RWPE1 (cell line): ENCODE results near the gene ADCY1.

Experiments
- CTCF ChIA-PET: fragments of 350-600 bp; sonication (Branson Sonifier 250); formaldehyde crosslinking; extraction: SDS; loops from one replicate; lab custom pipeline; 2021; lab: Yijun Ruan, JAX
- POLR2A ChIA-PET: fragments of 400-600 bp; formaldehyde crosslinking; extraction: SDS; loops from one replicate; lab custom pipeline; 2020; ENCODE audit warnings: antibody characterized with exemption; ENCODE audit not compliant: low non-redundant PET; lab: Yijun Ruan, JAX
- DNase-seq: peaks from one replicate; pipeline ENCODE4 v3.0.0; 2012; ENCODE audit warnings: low spot score
- H3K27ac ChIP-seq: fragments of 450-650 bp; 2 replicates; pipeline ENCODE4 v1.5.1; 2017
- TF ChIP-seq, protein P1 (sequence below): fragments of 450-650 bp; conservative IDR thresholded peaks from 2 replicates; pipeline ENCODE4 v1.5.1; 2017; ENCODE audit warnings: low read depth, mild to moderate bottlenecking

Gene ADCY1

DNA sequence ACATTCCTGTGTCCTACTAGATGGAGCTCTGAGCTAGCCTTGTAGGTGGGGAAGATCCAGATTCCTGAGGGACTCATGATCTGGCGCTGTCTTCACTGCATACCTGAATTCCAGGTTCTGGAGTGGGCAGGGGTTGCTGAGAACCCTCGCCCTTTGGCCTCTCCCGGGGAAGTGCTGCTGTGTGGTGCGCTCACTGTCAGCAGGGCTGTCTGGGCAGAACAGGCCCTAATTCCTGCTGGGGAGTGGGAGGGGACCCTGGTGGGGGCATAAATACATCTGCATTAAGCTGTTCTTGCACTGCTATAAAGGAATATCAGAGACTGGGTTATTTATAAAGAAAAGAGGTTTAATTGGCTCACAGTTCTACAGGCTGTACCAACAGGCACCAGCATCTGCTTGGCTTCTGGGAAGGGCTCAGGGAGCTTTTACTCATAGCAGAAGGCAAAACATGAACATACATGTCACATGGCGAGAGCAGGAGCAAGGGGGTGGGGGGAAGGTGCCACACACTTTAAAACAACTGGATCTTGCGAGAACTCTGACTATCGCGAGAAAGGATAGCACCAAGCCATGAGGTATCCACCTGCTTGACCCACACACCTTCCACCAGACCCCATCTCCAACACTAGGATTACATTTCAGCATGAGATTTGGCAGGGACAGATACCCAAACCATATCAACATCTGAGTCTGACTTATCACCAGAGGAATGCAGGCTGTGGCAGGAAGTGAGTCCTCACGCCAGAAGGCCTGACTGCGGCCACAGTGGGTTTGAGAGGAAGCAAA is 115.0 kb downstream of the ADCY1 start:
- CTCF ChIA-PET: interaction anchor here (0.6 kb wide), 1 partner anchor 700 kb away, joined by 4 read pairs; no protein-coding TSS in a partner anchor
- TF ChIP-seq, protein P1, sequence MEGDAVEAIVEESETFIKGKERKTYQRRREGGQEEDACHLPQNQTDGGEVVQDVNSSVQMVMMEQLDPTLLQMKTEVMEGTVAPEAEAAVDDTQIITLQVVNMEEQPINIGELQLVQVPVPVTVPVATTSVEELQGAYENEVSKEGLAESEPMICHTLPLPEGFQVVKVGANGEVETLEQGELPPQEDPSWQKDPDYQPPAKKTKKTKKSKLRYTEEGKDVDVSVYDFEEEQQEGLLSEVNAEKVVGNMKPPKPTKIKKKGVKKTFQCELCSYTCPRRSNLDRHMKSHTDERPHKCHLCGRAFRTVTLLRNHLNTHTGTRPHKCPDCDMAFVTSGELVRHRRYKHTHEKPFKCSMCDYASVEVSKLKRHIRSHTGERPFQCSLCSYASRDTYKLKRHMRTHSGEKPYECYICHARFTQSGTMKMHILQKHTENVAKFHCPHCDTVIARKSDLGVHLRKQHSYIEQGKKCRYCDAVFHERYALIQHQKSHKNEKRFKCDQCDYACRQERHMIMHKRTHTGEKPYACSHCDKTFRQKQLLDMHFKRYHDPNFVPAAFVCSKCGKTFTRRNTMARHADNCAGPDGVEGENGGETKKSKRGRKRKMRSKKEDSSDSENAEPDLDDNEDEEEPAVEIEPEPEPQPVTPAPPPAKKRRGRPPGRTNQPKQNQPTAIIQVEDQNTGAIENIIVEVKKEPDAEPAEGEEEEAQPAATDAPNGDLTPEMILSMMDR: no peak
- no peak overlapping the region for H3K27ac ChIP-seq
- POLR2A ChIA-PET: no interaction called here
- peak; percentile 21 for DNase-seq

DNA sequence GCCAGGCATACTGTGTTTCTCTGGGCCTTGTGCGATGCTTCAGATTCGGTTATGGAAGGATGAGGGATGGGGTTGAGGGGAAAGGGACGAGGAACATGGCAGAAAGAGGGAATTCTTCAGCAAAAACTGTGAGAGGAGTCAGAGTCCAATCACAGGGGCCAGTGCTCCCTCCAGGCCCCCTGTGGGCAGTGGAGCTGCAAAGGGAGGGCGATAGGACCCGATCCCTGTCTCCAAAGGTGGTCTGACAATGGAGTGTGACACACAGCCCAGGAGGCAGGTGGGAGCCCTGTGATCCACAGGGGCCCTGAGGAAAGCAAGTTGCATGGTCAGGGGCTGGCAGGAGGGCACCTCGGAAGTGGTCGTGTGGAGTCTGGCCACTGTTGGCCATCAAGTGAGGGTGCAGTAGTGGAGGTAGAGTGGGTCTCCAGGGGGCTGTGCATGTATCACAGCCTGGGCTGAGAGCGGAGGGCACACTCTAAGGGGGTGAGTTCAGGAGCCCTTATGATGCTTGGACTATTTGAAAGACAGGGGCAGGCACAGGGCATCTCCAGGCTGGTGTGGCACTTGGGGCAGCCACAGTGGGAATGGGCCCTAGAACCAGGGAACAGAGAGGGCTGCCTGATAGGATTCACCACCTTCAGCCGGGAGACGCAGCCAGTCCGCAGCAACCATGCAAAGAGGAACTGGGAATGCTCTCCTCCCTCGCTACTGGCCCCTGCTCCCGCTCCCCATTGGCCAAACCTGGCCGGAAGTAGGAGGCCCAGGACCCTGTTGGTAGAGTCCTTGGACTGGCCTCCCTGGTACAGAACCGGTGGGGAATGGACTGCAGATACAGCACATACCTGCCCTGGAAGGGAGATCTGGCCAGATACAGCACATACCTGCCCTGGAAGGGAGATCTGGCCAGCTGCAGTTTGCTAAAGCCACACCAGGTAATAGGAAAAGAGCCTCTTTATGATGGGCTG is 115.9 kb downstream of the ADCY1 start:
- no peak for DNase-seq
- TF ChIP-seq, protein P1: no peak
- H3K27ac ChIP-seq: no peak overlapping the region
- ChIA-PET CTCF (no interaction called here), POLR2A (no interaction called here)

DNA sequence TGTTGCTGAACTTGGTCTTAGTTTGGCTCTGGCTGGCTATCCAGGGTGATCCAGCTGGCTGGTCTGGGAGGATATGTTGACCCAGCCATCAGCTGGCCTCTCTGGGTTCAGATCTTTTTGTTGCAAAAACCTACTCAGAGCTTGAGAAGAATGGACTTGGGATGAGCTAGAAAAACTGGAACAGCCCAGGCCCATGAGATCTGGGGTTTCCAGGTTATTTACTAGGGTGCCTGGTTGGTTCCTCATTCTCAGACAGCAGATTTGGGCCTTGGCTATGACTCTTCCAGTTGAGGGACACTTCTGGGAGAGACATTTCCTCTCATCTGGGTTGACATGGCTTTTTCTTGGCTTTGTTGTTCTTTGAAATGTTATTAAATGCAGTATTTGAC is 116.6 kb downstream of the ADCY1 start:
- POLR2A ChIA-PET: no interaction called here
- TF ChIP-seq, protein P1: no peak
- no peak for DNase-seq
- no peak overlapping the region for H3K27ac ChIP-seq
- CTCF ChIA-PET: no interaction called here

DNA sequence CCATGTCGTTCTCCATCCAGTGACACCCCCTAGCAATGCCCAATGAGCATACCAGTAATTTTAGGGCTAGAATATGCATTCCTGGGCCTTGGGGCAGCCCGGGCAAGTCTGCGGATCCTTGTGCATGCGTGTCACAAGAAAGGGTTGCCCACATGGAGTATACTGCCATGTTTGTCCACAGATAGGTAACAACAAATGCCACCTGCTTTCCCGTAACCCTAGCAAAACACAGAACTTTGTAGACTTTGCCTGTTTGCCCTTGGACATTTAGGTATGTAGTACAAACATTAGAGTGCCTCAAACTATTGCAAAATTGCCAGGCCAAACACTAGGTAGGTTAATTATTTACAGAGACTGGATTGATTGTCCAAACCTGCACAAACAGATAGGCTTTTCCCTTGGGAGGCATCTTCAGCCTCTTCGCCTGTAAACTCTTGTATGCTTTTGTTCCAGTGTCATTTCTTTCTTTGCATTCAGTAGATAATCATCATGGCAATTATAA is 117.0 kb downstream of the ADCY1 start:
- TF ChIP-seq, protein P1: no peak
- ChIA-PET POLR2A (no interaction called here), CTCF (no interaction called here)
- no peak overlapping the region for H3K27ac ChIP-seq
- DNase-seq: no peak

DNA sequence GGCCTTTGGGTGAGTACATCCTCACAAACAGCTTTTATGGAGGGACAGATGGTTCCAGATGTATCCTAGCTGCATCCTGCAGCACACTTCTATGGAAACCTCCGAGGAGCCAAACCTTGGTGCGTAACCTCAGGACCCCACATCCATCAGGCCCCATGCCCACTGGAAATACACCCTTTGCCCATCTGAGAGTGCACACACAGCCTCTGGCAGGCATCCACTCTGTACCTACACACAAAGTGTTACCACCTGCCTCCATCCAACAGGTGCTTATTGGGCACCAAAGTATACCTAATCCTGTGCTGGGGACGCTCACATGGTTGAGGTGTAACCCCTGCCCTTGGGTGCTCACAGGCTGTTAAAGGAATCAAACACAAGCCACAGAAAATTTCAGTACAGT is 117.9 kb downstream of the ADCY1 start:
- ChIA-PET CTCF (no interaction called here), POLR2A (no interaction called here)
- no peak for DNase-seq
- TF ChIP-seq, protein P1: no peak
- H3K27ac ChIP-seq: no peak overlapping the region
